Measurements from ENCODE around the gene UBA52. TPM values are rescaled to one million over a fixed set of nuclear protein-coding genes. Genes with fewer than 3 reads are reported as not detected.

Gene UBA52
- total RNA-seq, 1 experiment from 2014 or later = 660 TPM

DNA sequence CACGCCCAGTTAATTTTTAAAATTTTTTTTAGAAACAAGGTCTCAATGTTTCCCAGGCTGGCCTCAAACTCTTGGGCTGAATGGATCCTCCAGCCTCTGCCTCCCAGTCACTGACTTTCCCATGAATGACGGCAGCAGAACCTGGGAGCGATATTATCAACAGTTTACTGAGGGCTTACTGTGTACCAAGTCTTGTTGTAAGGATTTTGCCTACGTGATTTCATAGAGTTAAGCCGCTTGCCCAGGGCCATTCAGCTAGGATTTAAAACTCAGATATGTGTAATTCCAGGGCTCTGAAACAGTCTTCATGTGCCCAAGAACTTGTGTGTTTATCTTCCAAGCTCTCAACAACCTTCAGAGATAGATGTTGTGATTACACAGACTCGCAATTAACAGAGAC, 20.0 kb upstream of the UBA52 start:
- no peak for DNase-seq (ENCODE audit: low spot score)

- DNase-seq (ENCODE audit: low spot score) = peak; percentile 90
Observed at GRCh38 chr19:18557411-18558201, 14.1 kb upstream of the UBA52 start, which contains the start of gene KXD1. KXD1 (plus strand) TSS chr19:18557870; CDS start chr19:18562057, 4,187 bp downstream.

GRCh38 chr19:18558202-18558555, 13.5 kb upstream of the UBA52 start:
- DNase-seq (ENCODE audit: low spot score) = no peak

GRCh38 chr19:18558604-18559003, 13.1 kb upstream of the UBA52 start:
- no peak for DNase-seq (ENCODE audit: low spot score)

- no peak for DNase-seq (ENCODE audit: low spot score)
Observed at GRCh38 chr19:18559685-18560084, 12.0 kb upstream of the UBA52 start.

- DNase-seq (ENCODE audit: low spot score) = no peak
Observed at GRCh38 chr19:18562086-18562485, 9.6 kb upstream of the UBA52 start.

GRCh38 chr19:18566953-18567352, 4.7 kb upstream of the UBA52 start:
- DNase-seq (ENCODE audit: low spot score) = no peak

DNA sequence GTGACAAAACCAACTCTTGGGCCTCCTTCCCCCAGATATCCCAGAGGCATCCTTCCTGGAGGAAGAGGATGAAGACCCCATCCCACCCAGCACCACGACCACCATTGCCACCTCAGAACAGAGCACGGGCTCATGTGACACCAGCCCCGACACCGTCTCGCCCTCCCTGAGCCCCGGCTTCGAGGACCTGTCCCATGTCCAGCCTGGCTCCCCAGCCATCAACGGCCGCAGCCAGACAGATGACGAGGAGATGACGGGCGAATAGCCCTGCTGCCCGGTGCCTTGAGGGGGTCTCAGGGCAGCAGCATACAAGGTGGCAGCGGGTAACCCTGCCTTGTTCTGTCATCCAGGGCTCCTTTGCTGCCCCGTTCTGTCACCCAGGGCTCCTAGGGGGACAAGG, 3.3 kb upstream of the UBA52 start:
- no peak for DNase-seq (ENCODE audit: low spot score)

DNA sequence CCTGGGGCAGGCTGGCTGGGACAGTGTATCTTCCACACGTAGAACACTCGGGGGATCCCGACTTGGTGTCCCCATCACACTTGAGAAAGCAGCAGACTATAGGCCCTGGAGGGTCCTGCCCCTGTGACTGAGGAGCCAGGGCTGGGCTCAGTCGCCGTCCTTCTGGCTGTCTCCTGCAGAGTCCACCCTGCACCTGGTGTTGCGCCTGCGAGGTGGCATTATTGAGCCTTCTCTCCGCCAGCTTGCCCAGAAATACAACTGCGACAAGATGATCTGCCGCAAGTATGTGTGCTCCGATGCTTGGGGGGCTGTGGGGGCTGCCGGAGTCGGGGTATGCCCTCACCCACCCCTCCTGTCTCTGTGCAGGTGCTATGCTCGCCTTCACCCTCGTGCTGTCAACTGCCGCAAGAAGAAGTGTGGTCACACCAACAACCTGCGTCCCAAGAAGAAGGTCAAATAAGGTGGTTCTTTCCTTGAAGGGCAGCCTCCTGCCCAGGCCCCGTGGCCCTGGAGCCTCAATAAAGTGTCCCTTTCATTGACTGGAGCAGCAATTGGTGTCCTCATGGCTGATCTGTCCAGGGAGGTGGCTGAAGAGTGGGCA, 3.1 kb downstream of the UBA52 start:
- DNase-seq (ENCODE audit: low spot score) = no peak

GRCh38 chr19:18576383-18576782, 4.7 kb downstream of the UBA52 start:
- DNase-seq (ENCODE audit: low spot score) = no peak

GRCh38 chr19:18577365-18577914, 5.8 kb downstream of the UBA52 start:
- DNase-seq (ENCODE audit: low spot score) = no peak

DNA sequence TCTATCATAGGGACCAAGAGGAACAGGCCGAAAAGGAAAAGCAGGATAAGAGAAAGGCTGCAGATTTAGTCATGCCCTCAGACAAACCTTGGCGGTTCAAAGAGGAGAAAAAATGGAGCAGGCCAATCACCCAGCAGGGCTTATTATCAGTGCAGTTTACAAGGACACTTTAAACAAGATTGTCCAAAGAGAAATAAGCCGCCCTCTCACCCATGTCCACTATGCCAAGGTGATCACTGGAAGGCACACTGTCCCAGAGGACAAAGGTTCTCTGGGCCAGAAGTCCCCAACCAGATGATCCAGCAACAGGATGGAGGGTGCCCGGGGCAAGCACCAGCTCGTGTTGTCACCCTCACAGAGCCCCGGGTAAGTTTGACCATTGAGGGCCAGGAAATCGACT, 8.7 kb downstream of the UBA52 start:
- DNase-seq (ENCODE audit: low spot score) = no peak

- DNase-seq (ENCODE audit: low spot score) = no peak
Observed at GRCh38 chr19:18586306-18586705, 14.6 kb downstream of the UBA52 start.

DNA sequence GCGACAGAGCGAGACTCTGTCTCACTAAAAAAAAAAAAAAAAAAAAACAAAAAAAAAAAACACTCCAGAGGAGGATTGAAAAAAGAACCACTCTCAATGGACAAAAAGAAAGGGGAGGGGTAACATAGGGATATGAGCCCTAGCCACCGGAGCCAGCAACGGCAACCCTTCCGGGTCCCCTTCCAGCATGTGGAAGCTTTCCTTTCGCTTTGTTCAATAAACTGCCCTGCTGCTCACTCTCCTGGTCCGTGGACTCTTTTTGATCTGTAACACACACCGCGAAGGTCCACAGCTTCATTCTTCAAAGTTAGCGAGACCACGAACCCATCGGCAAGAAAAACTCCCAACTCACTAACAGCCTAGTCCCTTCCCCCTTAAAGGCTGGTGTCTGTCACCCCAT, 15.9 kb downstream of the UBA52 start:
- DNase-seq (ENCODE audit: low spot score) = no peak

GRCh38 chr19:18587962-18588610, 16.4 kb downstream of the UBA52 start:
- DNase-seq (ENCODE audit: low spot score) = no peak

GRCh38 chr19:18588611-18589379, 17.1 kb downstream of the UBA52 start, which contains the start of gene REX1BD:
REX1BD (plus strand) TSS chr19:18588798; CDS start chr19:18588802, 4 bp downstream.
- peak; percentile 74 for DNase-seq (ENCODE audit: low spot score)

DNA sequence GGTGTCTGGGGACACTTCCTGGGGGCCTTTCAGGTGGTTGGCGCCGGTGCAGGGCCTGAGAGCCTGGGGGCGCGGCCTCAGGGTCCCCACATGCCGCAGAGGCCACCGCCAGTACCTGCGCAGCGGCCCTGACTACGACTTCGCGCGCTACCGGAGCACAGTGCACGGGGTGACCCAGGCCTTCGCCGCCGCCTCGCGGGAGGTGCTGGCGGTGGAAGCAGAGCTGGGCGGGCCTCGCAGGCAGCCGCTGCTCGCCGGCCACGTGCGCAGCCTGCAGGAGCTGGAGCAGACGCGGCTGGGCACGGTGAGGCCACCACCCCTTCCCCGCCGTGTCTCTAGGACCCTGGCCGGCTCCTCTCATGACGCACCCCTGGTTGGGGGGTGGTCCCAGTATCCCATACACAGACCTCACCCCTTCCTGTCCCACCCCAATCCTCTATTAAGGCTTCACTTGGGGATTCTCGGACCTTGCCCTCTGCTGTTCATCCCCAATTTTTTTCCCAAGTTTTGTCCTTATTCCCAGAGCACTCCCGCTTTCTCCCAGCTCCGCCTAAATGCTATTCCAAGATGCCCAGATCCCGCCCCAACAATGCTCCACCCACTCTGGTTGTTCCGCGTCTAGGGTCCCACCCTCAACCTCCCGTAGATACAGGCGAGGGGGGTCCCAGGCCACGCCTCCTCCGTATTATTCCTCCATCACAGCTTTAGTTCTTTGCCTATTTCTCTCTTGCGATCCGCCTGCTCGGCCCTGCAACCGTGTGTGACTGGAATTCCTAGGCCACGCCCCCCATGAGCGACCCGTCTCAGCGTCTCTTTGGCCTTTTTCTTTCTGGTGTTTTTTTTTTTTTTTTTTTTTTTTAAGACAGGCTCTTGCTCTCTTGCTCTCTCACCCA, 18.0 kb downstream of the UBA52 start:
- peak; percentile 65 for DNase-seq (ENCODE audit: low spot score)

GRCh38 chr19:18590273-18591272, 18.9 kb downstream of the UBA52 start:
- no peak for DNase-seq (ENCODE audit: low spot score)

- no peak for DNase-seq (ENCODE audit: low spot score)
Observed at GRCh38 chr19:18591735-18592385, 20.2 kb downstream of the UBA52 start.
